Measurements from ENCODE around the gene NRG2.

NRG2 gene

GRCh38 chr5:139841549-139841948 is 201.6 kb downstream of the NRG2 start:
- in situ Hi-C loops (cut with MboI; ENCODE audit: low pct_unique_long_range_greater_than_20kb, low sequenced_read_pairs, unreplicated experiment), result no loop called here
- no peak for DNase-seq (ENCODE audit: low spot score)
- no peak for TF ChIP-seq CTCF (IDR thresholded peaks at IDR 0.05; ENCODE audit: extremely low read depth, insufficient read depth, missing control alignments)

- in situ Hi-C loops (cut with MboI; ENCODE audit: low pct_unique_long_range_greater_than_20kb, low sequenced_read_pairs, unreplicated experiment), result no loop called here
- no peak for TF ChIP-seq CTCF (IDR thresholded peaks at IDR 0.05; ENCODE audit: extremely low read depth, insufficient read depth, missing control alignments)
- DNase-seq (ENCODE audit: low spot score), result no peak
Measured at GRCh38 chr5:139839918-139840317, 203.2 kb downstream of the NRG2 start.

- TF ChIP-seq CTCF (IDR thresholded peaks at IDR 0.05; ENCODE audit: extremely low read depth, insufficient read depth, missing control alignments), result no peak
- in situ Hi-C loops (cut with MboI; ENCODE audit: low pct_unique_long_range_greater_than_20kb, low sequenced_read_pairs, unreplicated experiment), result no loop called here
- DNase-seq (ENCODE audit: low spot score), result no peak
Measured at GRCh38 chr5:139839232-139839815, 203.8 kb downstream of the NRG2 start.

GRCh38 chr5:139838381-139839197 is 204.5 kb downstream of the NRG2 start:
- no peak for TF ChIP-seq CTCF (IDR thresholded peaks at IDR 0.05; ENCODE audit: extremely low read depth, insufficient read depth, missing control alignments)
- no peak for DNase-seq (ENCODE audit: low spot score)
- in situ Hi-C loops (cut with MboI; ENCODE audit: low pct_unique_long_range_greater_than_20kb, low sequenced_read_pairs, unreplicated experiment), result no loop called here

GRCh38 chr5:139837711-139838380 is 205.3 kb downstream of the NRG2 start:
- in situ Hi-C loops (cut with MboI; ENCODE audit: low pct_unique_long_range_greater_than_20kb, low sequenced_read_pairs, unreplicated experiment), result no loop called here
- DNase-seq (ENCODE audit: low spot score), result no peak
- TF ChIP-seq CTCF (IDR thresholded peaks at IDR 0.05; ENCODE audit: extremely low read depth, insufficient read depth, missing control alignments), result no peak

GRCh38 chr5:139836469-139837208 is 206.5 kb downstream of the NRG2 start:
- no peak for DNase-seq (ENCODE audit: low spot score)
- TF ChIP-seq CTCF (IDR thresholded peaks at IDR 0.05; ENCODE audit: extremely low read depth, insufficient read depth, missing control alignments), result no peak
- in situ Hi-C loops (cut with MboI; ENCODE audit: low pct_unique_long_range_greater_than_20kb, low sequenced_read_pairs, unreplicated experiment), result no loop called here
